ENCODE measurements around the gene EEFSEC. TPM values are rescaled to one million over a fixed set of nuclear protein-coding genes. Genes with fewer than 3 reads are reported as not detected.

EEFSEC gene
- polyA plus RNA-seq, 1 donor from 2014 or later = 4.6 TPM

GRCh38 chr3:128194843-128195242 is 41.6 kb downstream of the EEFSEC start:
- Histone ChIP-seq H3K9me2 (ENCODE audit: insufficient read depth, low read length) (no peaks in the 10 kb centered on the region), H3K27me3 (ENCODE audit: insufficient read depth, low read depth, low read length) (no peaks in the 10 kb centered on the region), H3K27ac (ENCODE audit: low read length) (no peak overlapping the region), H3K36me3 (ENCODE audit: insufficient read depth, low read length) (no peaks in the 10 kb centered on the region), H3F3A (ENCODE audit: insufficient read depth, low read length, poor library complexity, severe bottlenecking) (no peaks in the 10 kb centered on the region), H4K20me1 (ENCODE audit: insufficient read depth) (no peaks in the 10 kb centered on the region), H2AFZ (ENCODE audit: low read depth, low read length) (no peak overlapping the region), H3K4me3 (ENCODE audit: low read length) (no peak overlapping the region), H3K4me2 (ENCODE audit: low read length) (no peak overlapping the region), H3K9me3 (ENCODE audit: low read length) (no peaks in the 10 kb centered on the region), H3K79me2 (replicated peaks; ENCODE audit: insufficient read depth, low read length) (no peaks in the 10 kb centered on the region), H3K9ac (ENCODE audit: low read length) (no peak overlapping the region)
- no peak for TF ChIP-seq SMC3 (conservative IDR thresholded peaks at IDR 0.05; ENCODE audit: poor library complexity)
- TF ChIP-seq TAF1 (IDR thresholded peaks at IDR 0.05; ENCODE audit: low read depth) = no peak
- no peak for TF ChIP-seq RAD21 (conservative IDR thresholded peaks at IDR 0.05)
- no peak for TF ChIP-seq EZH2 (IDR thresholded peaks at IDR 0.05; ENCODE audit: borderline replicate concordance, insufficient read depth, low read length, poor library complexity, severe bottlenecking)
- TF ChIP-seq REST (IDR thresholded peaks at IDR 0.05; ENCODE audit: borderline replicate concordance) = no peak
- TF ChIP-seq EP300 (conservative IDR thresholded peaks at IDR 0.05; ENCODE audit: poor library complexity, severe bottlenecking) = no peak
- TF ChIP-seq POLR2AphosphoS5 (IDR thresholded peaks at IDR 0.05) = no peak
- no peak for TF ChIP-seq MXI1 (conservative IDR thresholded peaks at IDR 0.05; ENCODE audit: poor library complexity, severe bottlenecking)
- TF ChIP-seq CTCF (IDR thresholded peaks at IDR 0.05; ENCODE audit: poor library complexity, severe bottlenecking) = no peak

- Histone ChIP-seq H3K27ac (ENCODE audit: low read length) (no peak overlapping the region), H3K79me2 (replicated peaks; ENCODE audit: insufficient read depth, low read length) (no peaks in the 10 kb centered on the region), H3K27me3 (ENCODE audit: insufficient read depth, low read depth, low read length) (no peaks in the 10 kb centered on the region), H3K4me3 (ENCODE audit: low read length) (no peak overlapping the region), H2AFZ (ENCODE audit: low read depth, low read length) (no peak overlapping the region), H3K36me3 (ENCODE audit: insufficient read depth, low read length) (no peaks in the 10 kb centered on the region), H3F3A (ENCODE audit: insufficient read depth, low read length, poor library complexity, severe bottlenecking) (no peaks in the 10 kb centered on the region), H3K9me2 (ENCODE audit: insufficient read depth, low read length) (no peaks in the 10 kb centered on the region), H3K9me3 (ENCODE audit: low read length) (no peaks in the 10 kb centered on the region), H3K4me2 (ENCODE audit: low read length) (no peak overlapping the region), H4K20me1 (ENCODE audit: insufficient read depth) (no peaks in the 10 kb centered on the region), H3K9ac (ENCODE audit: low read length) (no peak overlapping the region)
- TF ChIP-seq POLR2AphosphoS5 (IDR thresholded peaks at IDR 0.05) (no peak), MXI1 (conservative IDR thresholded peaks at IDR 0.05; ENCODE audit: poor library complexity, severe bottlenecking) (no peak), REST (IDR thresholded peaks at IDR 0.05; ENCODE audit: borderline replicate concordance) (no peak)
Observed at GRCh38 chr3:128195369-128195768, 42.1 kb downstream of the EEFSEC start.

Measured in neural cell (in vitro differentiated cells).